ENCODE data around the gene SLF2. TPM values are rescaled to one million over a fixed set of nuclear protein-coding genes. Genes with fewer than 3 reads are reported as not detected.

SLF2 gene
- total and polyA plus RNA-seq, 2 of the 8 experiments (the other 6 are each of a cell fraction or from before 2014, with no cell fraction given), result 5.5 to 20.9 TPM

DNA sequence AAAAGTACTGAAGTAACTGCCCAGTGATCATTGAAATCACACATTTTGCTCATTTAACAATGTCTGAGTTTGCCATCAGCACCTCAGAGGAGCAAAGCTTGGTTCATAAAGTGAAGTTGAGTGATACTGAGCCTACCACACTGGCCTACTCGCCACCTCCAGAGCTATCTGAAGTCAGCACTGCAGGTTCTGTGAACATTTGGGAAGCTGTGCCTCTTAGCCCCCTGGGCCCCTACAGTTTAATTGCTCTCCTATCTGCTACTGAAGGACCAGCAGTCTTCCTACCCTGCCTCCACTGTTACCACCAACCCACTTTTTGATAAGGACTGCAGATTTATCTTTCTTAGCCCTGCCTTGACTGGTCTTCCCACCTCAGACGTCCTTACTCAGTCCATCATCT is 54.6 kb downstream of the SLF2 start:
- no peak for FAIRE-seq
- CTCF ChIA-PET (ENCODE audit: partially characterized antibody), result interaction anchor here (0.5 to 5.4 kb wide), 11 partner anchors 9 to 821 kb away, joined by 3 to 32 read pairs (median 4); no protein-coding TSS in a partner anchor
- H2BK20ac ChIP-seq (ENCODE audit: low read length), result no peak overlapping the region
- H3K4me2 ChIP-seq (ENCODE audit: insufficient read depth in 1 of 2, low read depth in 2 of 2, low read length in 2 of 2), result no peak overlapping the region
- no peaks in the 10 kb centered on the region for H3K9me3 ChIP-seq (ENCODE audit: insufficient read depth in 2 of 2, low read depth in 1 of 2, low read length in 1 of 2)
- H3K79me2 ChIP-seq (ENCODE audit: control insufficient read depth in 1 of 2, insufficient read depth in 2 of 2, low read length in 2 of 2), result no peaks in the 10 kb centered on the region
- H3K23ac ChIP-seq (ENCODE audit: insufficient read length), result no peak overlapping the region
- POLR2A ChIA-PET (ENCODE audit: partially characterized antibody), result interaction anchor here (1.1 to 6.0 kb wide), 6 partner anchors 9 to 55 kb away, joined by 3 to 38 read pairs (median 4); partner anchors contain the start of genes LZTS2, MRPL43, SLF2 and TWNK
- H2AFZ ChIP-seq (ENCODE audit: low read length), result no peak overlapping the region
- H4K20me1 ChIP-seq (replicated peaks in 1 of 2; ENCODE audit: control insufficient read depth in 1 of 2, insufficient read depth in 2 of 2, low read length in 2 of 2), result peaks cover 0 to 5% of the 10 kb centered on the region in 2 experiments
- H3K18ac ChIP-seq (ENCODE audit: extremely low read depth, low read length), result no peak overlapping the region
- no peaks in the 10 kb centered on the region for H3K79me1 ChIP-seq (ENCODE audit: low read depth, low read length)
- H3K27ac ChIP-seq (ENCODE audit: low read depth, low read length), result no peak overlapping the region
- no peak overlapping the region for H3K9ac ChIP-seq (replicated peaks in 1 of 4; ENCODE audit: extremely low read depth in 1 of 4, low read depth in 3 of 4, low read length in 3 of 4)
- H3K56ac ChIP-seq (replicated peaks; ENCODE audit: insufficient read length, low read depth, low read length), result no peak overlapping the region
- H2AK5ac ChIP-seq (ENCODE audit: low read depth, low read length), result no peak overlapping the region
- no peak overlapping the region for H2BK12ac ChIP-seq (ENCODE audit: low read depth, low read length)
- H4K5ac ChIP-seq (ENCODE audit: insufficient read length, low read depth, low read length), result no peak overlapping the region
- no peak overlapping the region for H3K4me3 ChIP-seq (ENCODE audit: extremely low read depth in 1 of 4, insufficient read depth in 2 of 4, low read depth in 3 of 4, low read length in 4 of 4)
- no peak overlapping the region for H2BK120ac ChIP-seq (replicated peaks; ENCODE audit: low read depth, low read length)
- WGBS, 2 experiments (ENCODE audit: extremely low coverage in 1 of 2, insufficient coverage in 1 of 2, insufficient read length in 1 of 2, insufficient replicate concordance in 2 of 2, low coverage in 1 of 2, low lambda C conversion rate in 2 of 2, missing lambda C conversion rate in 1 of 2), result 70% methylated on average over 2 of the region's 2 CpGs; no CpG with 5 or more reads in 1 of the 2 experiments
- H2BK15ac ChIP-seq (ENCODE audit: low read length), result no peak overlapping the region
- no peak for DNase-seq (ENCODE audit: low read depth in 1 of 2, low spot score in 2 of 2)
- peaks cover 0 to 7% (median 2%) of the 10 kb centered on the region in 4 experiments; a peak in 1 of 8 replicates for H3K36me3 ChIP-seq (ENCODE audit: control insufficient read depth in 2 of 4, insufficient read depth in 4 of 4, low read length in 3 of 4)
- peaks cover 9% of the 10 kb centered on the region for H3K23me2 ChIP-seq (ENCODE audit: low read depth, low read length)
- H3K4me1 ChIP-seq (replicated peaks in 1 of 4; ENCODE audit: control insufficient read depth in 3 of 4, insufficient read depth in 4 of 4, low read length in 3 of 4), result peaks cover 7 to 19% (median 10%) of the 10 kb centered on the region in 4 experiments
- no peak overlapping the region for H2BK5ac ChIP-seq (ENCODE audit: low read depth, low read length)
- no peak overlapping the region for H4K91ac ChIP-seq (replicated peaks; ENCODE audit: insufficient read length, low read length)
- H4K8ac ChIP-seq (ENCODE audit: extremely low read depth, insufficient read depth, low read length), result no peak overlapping the region
- H3K4ac ChIP-seq (replicated peaks; ENCODE audit: insufficient read length, low read depth, low read length), result no peak overlapping the region
- peaks cover 0 to 3% (median 1%) of the 10 kb centered on the region in 4 experiments; a peak in 1 of 7 replicates for H3K27me3 ChIP-seq (replicated peaks in 1 of 4; ENCODE audit: control insufficient read depth in 3 of 4, extremely low read depth in 1 of 4, insufficient read depth in 3 of 4, low read length in 3 of 4)
- H3K14ac ChIP-seq (ENCODE audit: insufficient read length), result no peak overlapping the region
- TF ChIP-seq, protein P1, sequence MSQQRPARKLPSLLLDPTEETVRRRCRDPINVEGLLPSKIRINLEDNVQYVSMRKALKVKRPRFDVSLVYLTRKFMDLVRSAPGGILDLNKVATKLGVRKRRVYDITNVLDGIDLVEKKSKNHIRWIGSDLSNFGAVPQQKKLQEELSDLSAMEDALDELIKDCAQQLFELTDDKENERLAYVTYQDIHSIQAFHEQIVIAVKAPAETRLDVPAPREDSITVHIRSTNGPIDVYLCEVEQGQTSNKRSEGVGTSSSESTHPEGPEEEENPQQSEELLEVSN (IDR thresholded peaks at IDR 0.05), result no peak
- TF ChIP-seq POU5F1 (IDR thresholded peaks at IDR 0.05; ENCODE audit: low read depth, low read length), result no peak
- no peak for TF ChIP-seq BACH1 (IDR thresholded peaks at IDR 0.05; ENCODE audit: low read length)
- TF ChIP-seq SP4 (IDR thresholded peaks at IDR 0.05; ENCODE audit: low read length), result no peak
- TF ChIP-seq ASH2L (IDR thresholded peaks at IDR 0.05; ENCODE audit: low read length), result no peak
- no peak for TF ChIP-seq CBX8 (IDR thresholded peaks at IDR 0.05; ENCODE audit: borderline replicate concordance, low read depth, low read length)
- no peak for TF ChIP-seq JUN (IDR thresholded peaks at IDR 0.05; ENCODE audit: low read depth, low read length)
- no peak for TF ChIP-seq POLR2AphosphoS5 (IDR thresholded peaks at IDR 0.05; ENCODE audit: low read depth, low read length)
- no peak for TF ChIP-seq TCF12 (IDR thresholded peaks at IDR 0.05; ENCODE audit: low read depth, low read length)
- no peak for TF ChIP-seq RFX5 (IDR thresholded peaks at IDR 0.05; ENCODE audit: borderline replicate concordance, low read depth, low read length)
- TF ChIP-seq TEAD4 (IDR thresholded peaks at IDR 0.05; ENCODE audit: low read depth, low read length), result no peak
- TF ChIP-seq, protein P2, sequence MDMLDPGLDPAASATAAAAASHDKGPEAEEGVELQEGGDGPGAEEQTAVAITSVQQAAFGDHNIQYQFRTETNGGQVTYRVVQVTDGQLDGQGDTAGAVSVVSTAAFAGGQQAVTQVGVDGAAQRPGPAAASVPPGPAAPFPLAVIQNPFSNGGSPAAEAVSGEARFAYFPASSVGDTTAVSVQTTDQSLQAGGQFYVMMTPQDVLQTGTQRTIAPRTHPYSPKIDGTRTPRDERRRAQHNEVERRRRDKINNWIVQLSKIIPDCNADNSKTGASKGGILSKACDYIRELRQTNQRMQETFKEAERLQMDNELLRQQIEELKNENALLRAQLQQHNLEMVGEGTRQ (IDR thresholded peaks at IDR 0.05; ENCODE audit: low read length), result no peak
- no peak for TF ChIP-seq BRCA1 (IDR thresholded peaks at IDR 0.05; ENCODE audit: low read depth, low read length)
